GM21529 (cell line): Measurements from ENCODE around the gene SHROOM3.

Source experiments
- ATAC-seq: cut with Tn5 transposase; IDR thresholded peaks from one replicate; pipeline ENCODE4 v1.9.1; 2021; ENCODE audit not compliant: unreplicated experiment

Gene SHROOM3

DNA sequence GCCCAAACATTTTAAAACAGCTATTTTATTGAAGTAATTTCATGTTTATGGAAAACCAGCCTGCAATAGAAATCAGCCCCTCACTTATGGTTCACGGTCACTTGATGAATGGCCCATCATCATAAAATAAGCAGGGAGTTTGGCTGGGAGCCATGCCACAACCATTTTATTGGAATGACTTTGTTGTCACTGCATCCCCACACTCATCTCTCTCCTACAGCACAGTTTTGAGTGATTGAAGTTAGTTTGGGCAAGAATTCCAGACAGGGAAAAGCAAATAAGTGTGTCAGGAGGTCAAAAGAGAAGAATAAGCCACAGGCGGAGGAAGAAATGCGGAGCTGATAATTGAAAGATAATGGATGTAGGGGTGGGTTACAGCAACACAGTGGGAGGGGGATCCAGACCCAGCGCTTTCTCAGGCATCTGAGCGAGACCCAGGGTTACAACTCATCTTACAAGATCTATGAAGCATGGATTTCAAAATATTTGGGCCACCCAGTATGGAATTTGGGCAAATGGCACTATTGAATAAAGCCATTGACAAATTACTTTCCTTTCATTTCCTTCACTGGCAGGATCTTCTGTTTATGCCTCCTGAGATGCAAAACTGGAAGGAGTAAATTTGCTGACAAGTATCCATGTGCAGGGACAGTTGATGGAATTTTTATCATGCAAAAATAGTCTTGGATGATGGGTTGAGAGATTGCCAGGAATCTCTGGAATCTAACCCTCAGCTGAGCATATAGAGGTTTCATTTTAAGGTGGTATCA, 100.8 kb downstream of the SHROOM3 start:
- no peak for ATAC-seq

DNA sequence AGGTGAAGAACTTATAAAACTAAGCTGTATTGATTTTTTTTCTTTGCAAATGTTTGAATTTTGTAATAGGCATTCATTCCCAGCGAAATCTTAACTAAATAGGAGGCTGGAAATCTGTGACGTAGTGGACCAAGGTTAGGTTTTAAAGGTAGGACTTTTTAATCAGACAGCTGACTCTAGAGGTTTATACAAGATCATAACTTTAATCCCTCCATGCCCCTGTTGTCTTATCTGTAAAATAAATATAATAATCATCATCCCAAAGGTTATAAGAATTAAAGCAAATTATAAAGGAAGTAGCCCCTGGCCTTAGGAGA, 101.3 kb downstream of the SHROOM3 start:
- no peak for ATAC-seq

DNA sequence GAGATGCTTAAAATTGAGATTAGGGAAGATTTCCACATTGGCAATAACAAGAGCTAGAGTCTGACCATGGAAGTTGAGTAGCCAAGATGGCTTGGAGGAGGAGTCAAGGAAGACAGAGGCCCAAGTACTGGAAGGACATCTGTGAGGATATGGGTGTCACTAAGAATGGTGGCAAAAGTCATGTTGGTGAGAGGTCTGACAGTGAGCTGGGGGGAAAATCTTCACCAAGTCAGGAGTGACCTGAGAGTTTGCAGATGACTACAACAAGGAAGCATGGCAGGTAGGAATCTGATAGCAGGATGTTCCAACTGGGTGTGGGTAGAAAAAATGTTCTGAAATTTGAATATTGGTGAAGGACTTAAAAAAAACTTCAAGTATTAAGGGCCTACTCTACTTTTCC, 103.3 kb downstream of the SHROOM3 start:
- no peak for ATAC-seq

DNA sequence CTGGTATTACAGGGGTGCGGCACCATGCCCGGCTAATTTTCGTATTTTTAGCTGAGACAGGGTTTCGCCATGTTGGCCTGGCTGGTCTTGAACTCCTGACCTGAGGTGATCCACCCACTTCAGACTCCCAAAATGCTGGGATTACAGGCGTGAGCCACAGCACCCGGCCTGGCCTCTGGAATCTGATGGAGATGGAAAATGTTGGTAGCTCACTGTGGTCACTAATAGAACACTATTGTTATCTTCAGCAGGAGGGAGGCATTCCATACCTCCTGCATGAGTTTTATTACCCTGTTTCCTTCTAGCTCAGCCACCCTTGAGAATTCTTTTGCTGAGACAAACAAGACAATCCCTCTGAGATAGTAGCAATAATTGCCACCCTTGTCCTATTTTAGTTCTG, 105.0 kb downstream of the SHROOM3 start:
- no peak for ATAC-seq

DNA sequence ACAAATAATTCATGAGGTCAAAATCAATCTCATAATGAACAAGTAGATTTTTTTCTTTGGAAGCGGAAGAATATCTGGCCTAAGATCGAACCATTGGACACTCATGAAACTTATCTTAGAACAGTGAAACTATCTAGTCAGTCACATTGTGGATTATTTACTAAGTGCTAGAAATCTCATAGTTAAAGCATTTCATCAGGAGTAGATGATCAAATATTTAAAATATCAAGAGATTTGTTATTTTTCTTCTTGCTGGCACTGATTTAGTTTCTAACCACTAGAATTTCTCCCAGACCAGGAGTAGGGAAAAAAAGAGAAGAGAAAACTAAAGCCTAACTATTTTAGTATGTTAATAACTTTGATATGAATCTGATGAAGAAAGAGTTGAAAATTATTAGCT, 105.5 kb downstream of the SHROOM3 start:
- no peak for ATAC-seq

DNA sequence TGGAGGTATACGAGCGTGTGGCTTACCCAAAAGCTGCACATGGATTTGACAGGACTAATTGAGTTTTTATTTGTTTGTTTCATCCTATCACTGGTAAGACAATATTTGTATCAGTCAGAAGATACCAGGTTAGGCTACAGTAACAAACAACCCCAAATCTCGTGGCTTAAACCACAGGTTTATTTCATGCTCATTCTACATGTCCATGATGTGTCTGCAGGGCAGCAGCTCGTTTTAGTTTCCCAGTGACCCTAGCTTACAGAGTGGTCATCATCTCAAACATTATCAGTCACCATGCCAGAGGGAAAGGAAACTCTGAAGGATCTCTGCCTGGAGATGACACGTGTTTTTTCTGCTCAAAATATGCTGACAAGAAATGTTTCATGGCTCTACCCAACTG, 108.3 kb downstream of the SHROOM3 start:
- ATAC-seq: no peak

DNA sequence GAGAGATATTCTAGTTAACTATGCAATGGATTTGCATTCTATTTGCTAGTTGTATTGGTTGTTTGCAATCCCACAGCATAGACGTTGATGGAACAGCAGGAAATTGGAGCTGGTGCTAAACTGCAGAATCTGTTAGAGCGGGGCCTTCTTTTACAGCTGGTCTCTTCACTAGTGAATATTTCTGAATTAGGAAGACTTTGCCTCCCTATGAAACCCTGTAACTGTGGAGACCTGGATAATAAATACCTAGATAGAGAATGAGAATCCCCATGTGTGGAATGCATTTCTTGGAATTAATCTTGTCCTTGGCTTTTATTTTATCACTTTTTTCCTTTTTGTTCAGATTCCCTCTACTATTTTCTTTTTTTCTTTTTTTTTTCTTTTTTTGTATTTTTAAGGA, 109.7 kb downstream of the SHROOM3 start:
- no peak for ATAC-seq

DNA sequence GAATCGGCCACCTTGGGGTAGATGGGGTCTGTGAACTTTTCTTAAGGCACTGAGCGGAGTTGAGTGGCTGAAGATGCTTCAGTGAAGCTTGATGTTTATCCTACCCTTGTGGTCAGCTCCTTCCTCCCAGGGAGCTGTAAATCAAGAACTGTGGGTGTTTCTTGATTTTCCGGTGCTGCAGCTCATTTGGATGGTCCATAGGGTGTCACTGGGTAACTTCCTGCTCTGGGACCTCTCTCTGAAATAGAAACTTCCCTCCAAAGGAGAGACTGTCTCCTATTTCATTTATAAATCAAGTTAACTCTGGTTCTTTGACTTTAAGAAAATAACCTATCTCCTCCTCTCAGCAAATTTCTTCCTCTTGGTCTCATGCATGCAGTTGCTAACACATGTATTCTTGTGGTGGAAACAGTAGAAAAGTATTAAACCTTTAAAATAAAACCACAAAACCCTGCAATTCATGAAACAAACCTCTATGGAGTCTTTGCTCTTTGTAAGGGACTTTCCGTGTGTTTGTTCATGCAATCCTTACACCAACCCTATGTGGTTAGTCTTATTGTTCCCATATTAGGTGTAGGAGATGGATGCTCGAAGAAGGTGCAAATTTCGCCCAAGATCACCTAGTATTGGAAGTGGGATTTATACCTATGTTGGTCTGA, 110.3 kb downstream of the SHROOM3 start:
- ATAC-seq: no peak

DNA sequence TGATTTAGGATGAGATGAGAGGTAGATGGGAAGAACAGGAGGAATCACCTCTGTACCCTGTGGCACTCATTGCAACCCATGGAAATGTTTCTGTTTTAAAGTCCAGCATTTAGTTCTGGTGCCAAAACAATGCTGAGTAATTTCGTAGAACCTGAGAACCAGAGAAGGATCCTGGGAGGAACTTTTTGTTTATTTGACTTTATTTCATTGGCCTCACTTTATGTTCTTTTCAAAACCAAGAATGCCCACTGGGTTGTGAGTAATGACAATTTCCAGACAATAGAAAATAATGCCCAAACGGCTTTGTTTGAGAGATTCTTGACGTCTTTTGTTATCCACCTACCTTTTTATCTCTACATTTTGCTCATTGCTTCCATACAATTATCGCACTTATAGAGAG, 111.3 kb downstream of the SHROOM3 start:
- no peak for ATAC-seq

DNA sequence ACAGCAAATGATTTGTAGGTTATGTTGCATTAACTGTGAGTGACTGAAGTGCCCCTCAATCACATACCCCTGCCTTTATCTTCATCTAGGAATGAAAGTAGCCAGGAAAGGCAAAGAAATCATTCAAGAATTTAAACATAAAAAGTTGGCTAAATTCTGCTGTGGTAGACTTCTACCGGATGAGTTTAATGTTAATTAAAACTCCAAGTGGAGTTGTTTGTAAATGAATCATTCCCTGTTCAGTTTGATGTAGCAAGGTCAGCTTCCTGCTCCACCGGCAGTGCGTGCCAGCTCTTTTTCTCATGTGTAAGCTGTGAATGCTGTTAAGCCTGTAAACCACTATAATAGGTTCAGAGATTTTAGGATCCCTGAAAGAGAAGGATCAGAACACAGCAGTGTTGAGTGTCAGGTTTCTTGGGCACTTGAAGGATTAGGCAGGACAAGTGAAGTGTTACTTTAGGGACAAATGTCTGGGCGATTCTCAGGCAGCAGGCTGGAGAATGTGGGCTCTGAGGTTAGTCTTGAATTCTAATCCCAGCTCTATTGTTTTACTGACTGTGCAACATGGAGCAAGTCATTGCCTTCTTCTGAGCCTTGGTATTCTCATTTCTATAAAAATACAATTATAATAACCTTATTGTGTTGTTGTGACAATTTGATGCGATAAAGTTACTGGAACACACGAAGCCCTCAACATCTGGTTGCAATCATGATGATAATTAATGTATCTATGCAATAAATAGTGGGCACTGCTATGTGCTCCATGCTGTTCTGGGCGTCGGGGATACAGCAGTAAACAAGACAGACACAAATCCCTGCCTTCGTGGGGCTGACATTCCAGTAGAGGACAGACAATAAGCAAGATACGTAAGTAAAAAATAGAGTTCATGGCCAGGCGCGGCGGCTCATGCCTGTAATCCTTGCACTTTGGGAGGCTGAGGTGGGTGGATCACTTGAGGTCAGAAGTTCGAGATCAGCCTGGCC, 112.0 kb downstream of the SHROOM3 start:
- no peak for ATAC-seq

DNA sequence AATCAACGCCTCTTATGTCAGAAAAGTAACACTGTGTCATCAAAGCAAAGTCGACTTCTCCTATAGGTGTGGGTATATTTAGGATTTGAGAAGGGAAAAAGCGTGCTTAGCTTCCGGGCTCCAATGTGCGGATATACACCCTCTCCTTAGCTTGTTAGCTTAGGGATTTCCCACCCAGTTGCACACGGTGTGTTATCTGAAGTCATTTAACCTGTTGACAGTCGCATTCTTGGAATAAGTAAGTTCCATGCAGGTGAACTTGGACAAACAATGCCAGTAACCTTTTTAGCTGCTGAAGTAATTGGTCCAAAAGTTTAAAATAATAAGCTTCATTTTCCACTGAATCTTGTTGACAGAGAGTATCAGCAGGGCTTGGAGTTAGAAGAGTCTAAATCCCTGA, 113.7 kb downstream of the SHROOM3 start:
- no peak for ATAC-seq

DNA sequence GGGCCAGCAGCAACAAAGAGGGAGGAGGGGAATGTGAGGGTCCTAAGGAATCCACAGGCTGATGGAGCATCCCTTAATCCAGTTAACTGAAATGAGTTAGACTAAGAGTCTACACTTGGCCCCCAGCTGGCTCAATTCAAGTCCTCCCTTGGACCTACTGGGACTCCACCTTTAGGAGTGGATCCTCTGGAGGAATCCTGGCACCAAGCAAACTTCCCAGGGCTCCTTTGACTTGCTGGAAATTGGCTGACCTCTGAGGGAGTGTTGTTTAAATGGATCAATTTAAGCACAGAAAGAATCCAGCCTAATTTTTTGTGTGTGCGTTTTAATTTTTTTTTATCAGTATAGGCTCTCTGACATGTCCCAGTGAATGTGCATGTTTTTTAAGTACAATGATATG, 114.7 kb downstream of the SHROOM3 start:
- ATAC-seq: no peak

DNA sequence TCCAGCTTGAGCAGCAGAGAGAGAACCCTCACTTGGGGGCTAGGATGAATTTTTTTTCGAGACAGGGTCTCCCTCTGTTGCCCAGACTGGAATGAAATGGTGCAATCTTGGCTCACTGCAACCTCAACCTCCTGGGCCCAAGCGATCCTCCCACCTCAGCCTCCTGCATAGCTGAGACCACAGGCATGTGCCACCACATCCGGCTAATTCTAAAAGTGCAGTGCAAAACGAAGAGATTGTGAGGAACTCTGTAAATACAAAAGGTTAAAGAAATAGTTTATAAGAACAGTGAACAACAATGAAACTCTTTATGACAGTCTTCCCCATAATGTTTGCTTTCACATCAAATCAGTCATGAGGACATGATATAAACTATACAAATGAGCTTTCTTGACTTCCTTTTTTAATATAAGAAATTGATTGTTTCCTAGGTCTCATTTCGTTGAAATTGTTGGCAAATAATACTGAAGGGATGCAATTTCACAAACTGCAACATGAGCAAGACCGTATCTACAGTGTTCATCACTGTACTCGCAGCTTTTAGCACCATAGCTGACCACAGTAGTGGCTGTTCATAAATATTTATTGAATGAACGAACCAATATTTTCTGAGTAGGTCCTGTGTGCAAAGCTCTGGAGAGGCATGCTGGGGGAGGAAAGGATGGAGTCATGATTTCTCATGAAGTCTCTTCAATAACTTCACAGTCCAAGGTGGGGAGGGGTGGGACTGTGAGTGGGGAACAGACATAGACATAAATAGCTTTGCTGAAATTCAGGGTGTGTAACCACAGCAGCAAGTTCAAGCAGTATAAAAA, 116.1 kb downstream of the SHROOM3 start:
- ATAC-seq: no peak

DNA sequence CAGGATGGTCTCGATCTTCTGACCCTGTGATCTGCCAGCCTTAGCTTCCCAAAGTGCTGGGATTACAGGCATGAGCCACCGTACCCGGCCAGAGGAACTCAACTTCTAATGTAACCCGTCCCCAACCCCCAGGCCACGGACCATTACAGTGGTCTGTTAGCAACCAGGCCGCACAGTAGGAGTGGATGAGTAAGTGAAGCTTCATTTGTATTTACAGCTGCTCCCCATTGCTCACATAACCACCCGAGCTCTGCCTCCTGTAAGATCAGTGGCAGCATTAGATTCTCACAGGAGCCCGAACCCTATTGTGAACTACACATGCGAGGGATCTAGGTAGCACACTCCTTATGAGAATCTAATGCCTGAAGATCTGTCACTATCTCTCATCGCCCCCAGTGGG, 119.6 kb downstream of the SHROOM3 start:
- no peak for ATAC-seq

DNA sequence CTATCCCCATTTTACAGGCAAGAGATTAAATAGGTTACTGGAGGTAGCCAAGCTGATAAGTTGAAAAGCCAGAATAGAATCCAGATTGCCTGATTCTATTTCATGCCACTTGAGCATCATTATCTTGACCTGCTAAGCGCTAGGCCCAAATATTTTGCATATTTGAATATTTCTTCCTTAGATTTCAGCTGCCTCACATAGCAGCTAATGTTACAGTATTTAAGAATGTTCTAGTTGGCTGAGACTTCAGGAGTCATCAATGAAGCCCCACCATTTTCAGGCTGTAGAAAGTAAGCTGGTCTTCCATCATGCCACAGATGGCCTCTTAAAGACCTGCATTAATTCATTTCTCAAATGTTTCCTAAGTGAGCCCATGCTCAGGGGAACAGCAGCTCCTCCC, 121.4 kb downstream of the SHROOM3 start:
- ATAC-seq: no peak

DNA sequence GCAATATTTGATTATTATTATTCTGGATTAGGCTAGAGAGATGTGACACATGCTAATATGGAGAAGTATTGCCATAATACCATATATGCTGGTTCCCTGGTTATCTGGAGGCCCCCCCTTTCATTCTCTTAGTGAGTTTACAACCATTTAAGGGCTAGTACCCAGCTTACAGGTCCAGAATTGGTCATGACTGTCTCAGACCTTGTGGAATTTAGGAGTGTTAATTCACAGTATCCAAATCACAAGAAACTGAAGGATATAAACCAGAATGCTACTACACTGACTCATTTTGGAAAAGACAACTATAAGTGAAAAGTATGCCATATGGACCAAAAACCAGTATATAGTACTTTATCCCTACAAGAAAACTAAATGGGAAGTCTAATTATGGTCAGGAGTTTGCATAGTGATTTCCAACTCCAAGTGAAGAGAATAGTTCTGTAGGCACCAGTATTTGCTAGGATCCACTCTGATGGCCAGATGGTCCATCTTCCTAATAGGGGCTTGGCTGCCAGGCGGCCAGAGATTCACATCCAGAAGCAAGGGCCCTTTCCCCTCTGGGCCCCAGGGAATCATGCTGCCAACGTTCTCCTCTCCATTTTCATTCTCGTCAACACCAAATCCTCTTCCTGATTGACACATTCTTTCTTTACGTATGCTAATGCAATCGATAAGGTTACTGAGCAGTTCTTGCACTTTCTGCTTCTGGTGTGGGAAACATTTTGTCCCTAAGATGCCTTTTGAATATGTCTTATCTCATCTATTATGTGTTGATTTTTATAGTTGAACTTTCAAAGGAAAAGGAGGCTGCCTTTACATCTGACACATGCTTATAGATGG, 123.6 kb downstream of the SHROOM3 start:
- ATAC-seq: no peak

DNA sequence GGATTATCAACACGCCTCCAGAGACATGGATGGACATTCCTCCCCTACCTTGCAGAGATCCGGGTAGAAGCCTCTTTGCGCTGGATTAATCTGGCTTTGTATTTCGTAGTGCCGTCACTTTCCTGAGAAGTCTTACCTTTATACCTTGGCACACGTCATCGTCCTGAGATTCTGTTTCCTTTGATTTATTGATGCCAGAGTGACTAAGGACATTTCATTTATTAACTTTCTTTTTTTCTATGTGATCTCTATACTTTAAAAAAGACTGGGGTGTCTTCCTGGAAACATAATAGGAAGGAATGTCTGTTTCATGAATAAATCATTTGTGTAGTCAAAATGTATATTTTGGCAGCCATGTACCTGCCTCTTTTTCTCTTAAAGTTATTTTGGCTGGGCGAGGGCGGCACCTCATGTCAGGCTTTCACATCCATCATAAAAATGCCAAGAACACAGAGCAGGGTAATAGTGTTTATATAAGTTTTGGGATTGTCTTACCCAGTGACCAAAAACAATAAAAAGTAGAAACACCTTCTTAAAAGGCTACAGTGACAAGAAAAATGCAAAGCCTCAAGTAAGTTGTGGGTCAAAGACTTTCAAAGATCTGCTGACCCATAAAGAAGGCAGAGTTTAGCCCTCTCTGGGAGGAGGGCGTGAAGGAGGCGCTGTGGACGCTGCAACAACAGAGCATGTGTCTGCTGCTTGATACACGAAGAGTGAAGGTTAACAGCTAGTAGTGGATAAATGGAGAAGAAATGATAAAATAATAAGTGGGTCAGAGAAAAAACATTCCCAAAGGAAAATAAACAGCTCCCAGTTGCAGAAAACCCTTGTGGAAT, 124.4 kb downstream of the SHROOM3 start:
- no peak for ATAC-seq

DNA sequence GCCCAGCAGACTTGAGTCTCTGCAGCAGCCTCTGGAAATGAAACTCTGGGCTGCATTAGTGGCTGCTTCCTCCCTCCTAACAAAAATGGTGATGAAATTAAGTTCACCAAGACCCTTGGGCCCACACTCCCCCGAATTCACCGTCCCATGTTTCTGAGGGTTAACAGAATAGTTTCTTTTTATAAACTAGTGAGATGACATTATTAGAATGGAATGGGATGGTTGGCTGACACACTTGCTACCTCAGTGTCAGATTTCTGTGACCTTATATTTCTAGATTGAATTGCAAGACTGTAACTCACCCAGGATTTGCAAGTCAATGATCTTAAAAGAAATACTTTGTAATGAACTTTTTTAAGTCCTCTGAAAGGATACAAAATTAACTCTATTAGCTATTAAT, 127.1 kb downstream of the SHROOM3 start:
- ATAC-seq: no peak

DNA sequence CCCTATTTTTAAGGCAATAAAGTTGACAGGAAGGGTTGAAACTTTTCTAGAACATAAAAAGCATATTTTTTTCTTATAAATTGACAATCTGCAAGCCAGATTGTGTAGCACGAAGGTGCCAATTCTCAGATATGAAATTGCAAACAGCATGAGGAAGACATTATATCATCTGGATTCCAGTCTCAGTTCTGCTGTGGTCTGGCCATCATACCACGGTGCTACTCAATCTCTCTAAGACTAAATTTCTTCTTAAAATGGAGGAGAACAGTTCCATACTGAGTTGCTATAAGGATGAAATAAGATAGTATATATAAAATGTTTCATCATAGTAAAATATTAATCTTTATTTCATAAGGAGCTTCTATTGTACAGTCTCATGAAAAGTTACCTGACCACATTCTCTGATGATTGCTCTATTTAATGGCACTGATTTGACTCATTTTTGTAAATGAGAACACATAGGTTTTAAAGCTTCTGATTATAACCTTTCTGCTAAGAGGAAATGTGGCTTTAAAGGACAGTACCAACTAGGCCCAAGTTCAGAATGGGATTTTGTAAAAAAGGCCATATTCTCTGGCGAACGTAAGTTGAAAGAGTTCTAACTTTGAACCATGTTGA, 127.9 kb downstream of the SHROOM3 start:
- ATAC-seq: no peak
